Colonic mucosa (tissue), 4 donors: ENCODE results near the gene NEGR1. TPM values are rescaled to one million over a fixed set of nuclear protein-coding genes. Genes with fewer than 3 reads are reported as not detected.
A peak's percentile ranks its signal among the peaks of the same experiment; 100 is the strongest.

Experiments
- DNase-seq: peaks from one replicate; pipeline ENCODE4 v3.0.0-alpha.2; 2020
- H3K27ac ChIP-seq: fragments of 200-600 bp; one replicate; pipeline ENCODE4 v1.8.0; 2021
- H3K27me3 ChIP-seq: fragments of 200-600 bp; one replicate; pipeline ENCODE4 v1.8.0; 2021
- H3K36me3 ChIP-seq: fragments of 200-600 bp; one replicate; pipeline ENCODE4 v1.8.0; 2021
- H3K4me1 ChIP-seq: fragments of 200-600 bp; one replicate; pipeline ENCODE4 v1.8.0; 2021; ENCODE audit warnings: mild to moderate bottlenecking
- H3K4me3 ChIP-seq: fragments of 200-600 bp; one replicate; pipeline ENCODE4 v1.8.0; 2021
- H3K9ac ChIP-seq, 2 donors: one replicate each; pipeline ENCODE4 v1.7.0; 2013; ENCODE audit warnings: control low read depth in 2 of 2, low read depth in 2 of 2, low read length in 2 of 2
- H3K9me3 ChIP-seq: fragments of 200-600 bp; one replicate; pipeline ENCODE4 v1.8.0; 2021
- CTCF ChIP-seq: fragments of 200-600 bp; IDR thresholded peaks from one replicate; pipeline ENCODE4 v1.8.0; 2022; ENCODE audit warnings: antibody characterized with exemption, mild to moderate bottlenecking
- intact Hi-C: fragments of 100-400 bp; cut with DNase I; formaldehyde crosslinking; loops from one replicate; pipeline ENCODE4 v1.14.1; 2022
- total RNA-seq, 2 donors: library from RNA; stranded (reverse); fragmentation: NEBNext Ultra II Directional in 1 of 2; extraction: Animal tissue kit (Norgen Biotek cat#: 25700) in 1 of 2; gene quantifications; one replicate each; pipeline ENCODE4 v1.2.1, GENCODE V29; 2021
- donor health status: healthy.
- donor health status: DM: no; HTN: no; CAD: no.
- donor health status: DM: no; HTN: no; CAD: no.

Gene NEGR1
- total RNA-seq, 2 donors from 2014 or later, result 4.0 to 9.2 TPM

DNA sequence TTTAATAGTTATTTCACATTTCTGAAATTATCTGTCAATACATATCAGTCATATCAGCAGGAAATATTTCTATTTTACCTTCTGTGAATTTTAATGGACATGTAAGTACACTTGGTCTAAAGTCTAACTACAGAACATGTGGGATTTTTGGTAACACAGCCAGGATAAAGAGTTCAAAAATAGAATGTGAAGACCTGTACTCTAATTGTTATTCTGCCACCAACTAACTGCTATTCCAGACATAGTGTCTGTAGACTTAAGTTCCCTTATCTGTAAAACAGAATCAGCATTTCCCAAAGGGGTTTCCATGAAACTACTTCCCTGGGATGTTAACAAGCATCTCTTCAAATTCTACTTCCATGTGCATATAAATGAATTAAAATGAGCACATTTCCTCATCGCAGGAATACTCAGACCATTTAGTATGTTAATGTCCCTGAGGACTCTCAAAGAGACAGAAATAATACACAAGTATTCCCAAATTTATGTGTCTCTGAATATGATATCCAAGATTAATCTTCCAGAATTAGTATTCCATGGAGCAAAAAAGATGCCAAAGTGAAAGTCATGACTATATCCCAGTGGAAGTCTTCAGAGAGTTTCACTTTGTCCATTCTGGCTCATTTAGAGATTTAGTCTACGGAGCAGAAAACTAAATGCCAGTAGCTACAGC, 325.6 kb downstream of the NEGR1 start:
- Histone ChIP-seq H3K9ac (no peak overlapping the region), H3K27ac (no peak overlapping the region), H3K4me1 (no peaks in the 10 kb centered on the region), H3K9me3 (no peaks in the 10 kb centered on the region), H3K36me3 (no peaks in the 10 kb centered on the region), H3K27me3 (no peaks in the 10 kb centered on the region), H3K4me3 (no peak overlapping the region)
- DNase-seq, result no peak
- no peak for TF ChIP-seq CTCF
- intact Hi-C loops, result no loop called here

GRCh38 chr1:71950579-71950978, 331.8 kb downstream of the NEGR1 start:
- intact Hi-C loops, result no loop called here
- H3K27me3 ChIP-seq, result no peaks in the 10 kb centered on the region
- no peak overlapping the region for H3K4me3 ChIP-seq
- no peak overlapping the region for H3K9ac ChIP-seq
- DNase-seq, result no peak
- H3K27ac ChIP-seq, result no peak overlapping the region
- TF ChIP-seq CTCF, result no peak
- no peaks in the 10 kb centered on the region for H3K36me3 ChIP-seq
- H3K4me1 ChIP-seq, result no peaks in the 10 kb centered on the region
- no peaks in the 10 kb centered on the region for H3K9me3 ChIP-seq

DNA sequence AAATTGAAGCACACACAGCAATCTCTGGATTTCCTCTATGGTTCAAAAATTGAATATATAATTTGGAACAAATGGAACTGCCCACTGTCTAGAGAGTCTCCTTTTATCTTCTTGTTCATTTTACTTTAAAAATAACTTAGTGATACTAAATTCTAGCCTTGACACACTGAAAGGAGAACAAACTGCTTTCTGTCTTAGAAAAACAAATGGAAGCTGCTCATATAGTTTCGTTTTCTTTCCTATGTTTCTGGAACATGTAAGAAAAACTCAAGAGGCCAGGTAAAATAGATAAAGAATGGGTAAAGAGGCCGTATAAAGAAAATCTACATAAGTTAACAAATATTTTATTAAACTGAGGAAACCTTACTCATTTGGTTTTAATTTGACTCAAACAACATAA, 332.7 kb downstream of the NEGR1 start:
- Histone ChIP-seq H3K4me1 (no peaks in the 10 kb centered on the region), H3K36me3 (no peaks in the 10 kb centered on the region), H3K4me3 (no peak overlapping the region), H3K27ac (no peak overlapping the region), H3K9me3 (no peaks in the 10 kb centered on the region), H3K9ac (no peak overlapping the region), H3K27me3 (no peaks in the 10 kb centered on the region)
- DNase-seq, result no peak
- TF ChIP-seq CTCF, result no peak
- intact Hi-C loops, result no loop called here

GRCh38 chr1:71948561-71948960, 333.8 kb downstream of the NEGR1 start:
- DNase-seq, result no peak
- Histone ChIP-seq H3K4me3 (no peak overlapping the region), H3K9ac (no peak overlapping the region), H3K27ac (no peak overlapping the region), H3K4me1 (no peaks in the 10 kb centered on the region), H3K36me3 (no peaks in the 10 kb centered on the region), H3K27me3 (no peaks in the 10 kb centered on the region), H3K9me3 (no peaks in the 10 kb centered on the region)
- intact Hi-C loops, result no loop called here
- no peak for TF ChIP-seq CTCF

GRCh38 chr1:71944006-71944405, 338.3 kb downstream of the NEGR1 start:
- intact Hi-C loops, result no loop called here
- H3K4me3 ChIP-seq, result no peak overlapping the region
- H3K9me3 ChIP-seq, result no peaks in the 10 kb centered on the region
- no peaks in the 10 kb centered on the region for H3K4me1 ChIP-seq
- H3K9ac ChIP-seq, result no peak overlapping the region
- H3K27me3 ChIP-seq, result no peaks in the 10 kb centered on the region
- DNase-seq, result peak; percentile 39
- no peak for TF ChIP-seq CTCF
- H3K27ac ChIP-seq, result no peak overlapping the region
- H3K36me3 ChIP-seq, result no peaks in the 10 kb centered on the region
